Stimulated activated CD4-positive, alpha-beta T cell treated with anti-CD3 and anti-CD28 coated beads, Interleukin-15, amount 100 ng/mL, for 48 hours (primary cell): ENCODE measurements around the gene HMX3.

Source experiments
- DNase-seq, 2 donors: peaks; one replicate each; pipeline ENCODE4 v3.0.0-alpha.2; 2020; ENCODE audit warnings: low read depth in 2 of 2

The HMX3 gene

GRCh38 chr10:123134343-123134914 is 1.3 kb upstream of the HMX3 start:
- DNase-seq, result no peak

- DNase-seq, result no peak
These were observed 805 bp upstream of the HMX3 start for GRCh38 chr10:123134915-123135414.

- DNase-seq, result no peak
These were observed 543 bp downstream of the HMX3 start for GRCh38 chr10:123136221-123136805.

GRCh38 chr10:123136806-123137642 is 1.3 kb downstream of the HMX3 start:
- DNase-seq, result no peak

- no peak for DNase-seq
These were observed 3.4 kb downstream of the HMX3 start for GRCh38 chr10:123139165-123139520.

- DNase-seq, result no peak
These were observed 3.9 kb downstream of the HMX3 start for GRCh38 chr10:123139521-123140163.

- no peak for DNase-seq
These were observed 4.6 kb downstream of the HMX3 start for GRCh38 chr10:123140164-123140982.

GRCh38 chr10:123140983-123141390 is 5.2 kb downstream of the HMX3 start:
- no peak for DNase-seq

- no peak for DNase-seq
These were observed 6.3 kb downstream of the HMX3 start for GRCh38 chr10:123141791-123142700.

GRCh38 chr10:123142701-123143161 is 7.0 kb downstream of the HMX3 start:
- DNase-seq, result no peak

GRCh38 chr10:123143162-123143824 is 7.5 kb downstream of the HMX3 start:
- DNase-seq, result no peak

GRCh38 chr10:123143825-123144168 is 8.0 kb downstream of the HMX3 start:
- no peak for DNase-seq

- no peak for DNase-seq
These were observed 9.1 kb downstream of the HMX3 start for GRCh38 chr10:123144697-123145541.

GRCh38 chr10:123145542-123146012 is 9.8 kb downstream of the HMX3 start:
- no peak for DNase-seq

GRCh38 chr10:123146013-123146893 is 10.5 kb downstream of the HMX3 start:
- DNase-seq, result no peak

GRCh38 chr10:123146894-123147634 is 11.3 kb downstream of the HMX3 start:
- no peak for DNase-seq
